MM.1S (cell line): ENCODE measurements around the gene BLOC1S4.
"Not testable (repeated sequence)": the region's sequence is repeated elsewhere in the genome, so short reads cannot be mapped to it uniquely, and the experiment has no call there.

Source experiments
- EZH2 ChIP-seq: fragments of 300-600 bp; sonication (generic); optimal IDR thresholded peaks from 2 replicates; pipeline ENCODE3; 2017; ENCODE audit warnings: low read depth, mild to moderate bottlenecking, antibody characterized with exemption, low read length, mixed read lengths
- EZH2phosphoT487 ChIP-seq: fragments of 300-600 bp; sonication (generic); IDR thresholded peaks from 2 replicates; pipeline ENCODE4 v1.6.1; 2018; ENCODE audit warnings: antibody characterized with exemption, low read length
- TF ChIP-seq, protein P1 (sequence below): fragments of 300-600 bp; sonication (generic); IDR thresholded peaks from 2 replicates; pipeline ENCODE4 v1.5.1; 2016; ENCODE audit warnings: antibody characterized with exemption, low read length, mixed read lengths

DNA sequence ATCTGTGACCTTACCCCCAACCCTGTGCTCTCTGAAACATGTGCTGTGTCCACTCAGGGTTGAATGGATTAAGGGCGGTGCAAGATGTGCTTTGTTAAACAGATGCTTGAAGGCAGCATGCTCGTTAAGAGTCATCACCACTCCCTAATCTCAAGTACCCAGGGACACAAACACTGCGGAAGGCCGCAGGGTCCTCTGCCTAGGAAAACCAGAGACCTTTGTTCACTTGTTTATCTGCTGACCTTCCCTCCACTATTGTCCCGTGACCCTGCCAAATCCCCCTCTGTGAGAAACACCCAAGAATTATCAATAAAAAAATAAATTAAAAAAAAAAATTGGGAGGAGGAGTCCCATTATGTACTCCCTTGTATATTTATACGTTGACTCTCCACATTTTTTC is 40.4 kb downstream of the BLOC1S4 start:
- TF ChIP-seq, protein P1, sequence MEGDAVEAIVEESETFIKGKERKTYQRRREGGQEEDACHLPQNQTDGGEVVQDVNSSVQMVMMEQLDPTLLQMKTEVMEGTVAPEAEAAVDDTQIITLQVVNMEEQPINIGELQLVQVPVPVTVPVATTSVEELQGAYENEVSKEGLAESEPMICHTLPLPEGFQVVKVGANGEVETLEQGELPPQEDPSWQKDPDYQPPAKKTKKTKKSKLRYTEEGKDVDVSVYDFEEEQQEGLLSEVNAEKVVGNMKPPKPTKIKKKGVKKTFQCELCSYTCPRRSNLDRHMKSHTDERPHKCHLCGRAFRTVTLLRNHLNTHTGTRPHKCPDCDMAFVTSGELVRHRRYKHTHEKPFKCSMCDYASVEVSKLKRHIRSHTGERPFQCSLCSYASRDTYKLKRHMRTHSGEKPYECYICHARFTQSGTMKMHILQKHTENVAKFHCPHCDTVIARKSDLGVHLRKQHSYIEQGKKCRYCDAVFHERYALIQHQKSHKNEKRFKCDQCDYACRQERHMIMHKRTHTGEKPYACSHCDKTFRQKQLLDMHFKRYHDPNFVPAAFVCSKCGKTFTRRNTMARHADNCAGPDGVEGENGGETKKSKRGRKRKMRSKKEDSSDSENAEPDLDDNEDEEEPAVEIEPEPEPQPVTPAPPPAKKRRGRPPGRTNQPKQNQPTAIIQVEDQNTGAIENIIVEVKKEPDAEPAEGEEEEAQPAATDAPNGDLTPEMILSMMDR, result not testable (repeated sequence)
- TF ChIP-seq EZH2, EZH2phosphoT487: not testable (repeated sequence)
